Endometrial microvascular endothelial cells (primary cell): Measurements from ENCODE around the gene FARS2. TPM values are rescaled to one million over a fixed set of nuclear protein-coding genes. Genes with fewer than 3 reads are reported as not detected.

ENCODE experiments used
- in situ Hi-C: cut with HindIII; loops from 2 replicates; pipeline ENCODE4 v1.10.0; 2017; ENCODE audit warnings: low sequenced_read_pairs, low pct_unique_long_range_greater_than_20kb; ENCODE audit errors: inconsistent ontology term
- total RNA-seq: library from RNA; depleted of rRNA; stranded (reverse); fragments of >200 nt; gene quantifications from one replicate; pipeline ENCODE4 v1.2.3, GENCODE V29; 2015; ENCODE audit errors: inconsistent ontology term

The FARS2 gene
- total RNA-seq, 1 donor from 2014 or later, result 18.2 TPM

- in situ Hi-C loops, result no loop called here
These were observed 501.3 kb downstream of the FARS2 start for GRCh38 chr6:5762561-5762968.

GRCh38 chr6:5763407-5763806 is 502.1 kb downstream of the FARS2 start:
- in situ Hi-C loops, result no loop called here

GRCh38 chr6:5763871-5764270 is 502.6 kb downstream of the FARS2 start:
- in situ Hi-C loops, result no loop called here

GRCh38 chr6:5764401-5764955 is 503.2 kb downstream of the FARS2 start:
- in situ Hi-C loops, result no loop called here

- in situ Hi-C loops, result no loop called here
These were observed 503.9 kb downstream of the FARS2 start for GRCh38 chr6:5765141-5765760.

GRCh38 chr6:5766260-5766659 is 504.9 kb downstream of the FARS2 start:
- in situ Hi-C loops, result no loop called here

- in situ Hi-C loops, result no loop called here
These were observed 506.2 kb downstream of the FARS2 start for GRCh38 chr6:5767471-5767870.

- in situ Hi-C loops, result no loop called here
These were observed 509.9 kb downstream of the FARS2 start for GRCh38 chr6:5771211-5771610.

- in situ Hi-C loops, result no loop called here
These were observed 510.6 kb downstream of the FARS2 start for GRCh38 chr6:5771759-5772390.

GRCh38 chr6:5772408-5773120 is 511.3 kb downstream of the FARS2 start:
- in situ Hi-C loops, result no loop called here

- in situ Hi-C loops, result no loop called here
These were observed 514.8 kb downstream of the FARS2 start for GRCh38 chr6:5776104-5776503.

- in situ Hi-C loops, result no loop called here
These were observed 515.5 kb downstream of the FARS2 start for GRCh38 chr6:5776706-5777390.

GRCh38 chr6:5778317-5778857 is 517.1 kb downstream of the FARS2 start:
- in situ Hi-C loops, result no loop called here

GRCh38 chr6:5778906-5779305 is 517.6 kb downstream of the FARS2 start:
- in situ Hi-C loops, result no loop called here

- in situ Hi-C loops, result no loop called here
These were observed 519.7 kb downstream of the FARS2 start for GRCh38 chr6:5781019-5781418.

- in situ Hi-C loops, result no loop called here
These were observed 520.7 kb downstream of the FARS2 start for GRCh38 chr6:5781966-5782556.

- in situ Hi-C loops, result no loop called here
These were observed 521.7 kb downstream of the FARS2 start for GRCh38 chr6:5782783-5783547.

GRCh38 chr6:5783584-5784089 is 522.3 kb downstream of the FARS2 start:
- in situ Hi-C loops, result no loop called here
